Tibial nerve (tissue), 4 donors: ENCODE results near the gene UNCX. TPM values are rescaled to one million over a fixed set of nuclear protein-coding genes. Genes with fewer than 3 reads are reported as not detected.
"Not testable (repeated sequence)": the region's sequence is repeated elsewhere in the genome, so short reads cannot be mapped to it uniquely, and the experiment has no call there.

Experiments
- DNase-seq, 2 donors: peaks; one replicate each; pipeline ENCODE4 v3.0.0-alpha.2; 2019; ENCODE audit warnings: low spot score in 2 of 2
- H3K27ac ChIP-seq, 4 donors: fragments of 200-600 bp; sonication (generic) in 3 of 4; one replicate each; pipeline ENCODE4 v1.5.1; 2017 to 2019; ENCODE audit warnings: mild to moderate bottlenecking in 1 of 4
- H3K27me3 ChIP-seq, 2 donors: fragments of 200-600 bp; sonication (generic) in 1 of 2; one replicate each; pipeline versions ENCODE4 v1.5.1 to v1.6.0; 2017 to 2019
- H3K36me3 ChIP-seq, 3 donors: fragments of 200-600 bp; sonication (generic); one replicate each; pipeline ENCODE4 v1.5.1; 2018 to 2019
- H3K4me1 ChIP-seq, 4 donors: fragments of 200-600 bp; sonication (generic) in 3 of 4; one replicate each; pipeline ENCODE4 v1.5.1; 2017 to 2019
- H3K4me3 ChIP-seq, 4 donors: fragments of 200-600 bp; sonication (generic) in 3 of 4; one replicate each; pipeline ENCODE4 v1.5.1; 2017 to 2019; ENCODE audit warnings: mild to moderate bottlenecking in 1 of 4, moderate library complexity in 1 of 4
- H3K9me3 ChIP-seq, 4 donors: fragments of 200-600 bp; sonication (generic) in 3 of 4; one replicate each; pipeline ENCODE4 v1.5.1; 2017 to 2019
- EP300 ChIP-seq, 2 donors: sonication (generic); formaldehyde crosslinking; IDR thresholded peaks; one replicate each; pipeline ENCODE4 v1.6.1; 2017; ENCODE audit warnings: antibody characterized with exemption in 2 of 2, mild to moderate bottlenecking in 1 of 2
- POLR2A ChIP-seq, 2 donors: fragments of 450-650 bp; IDR thresholded peaks; one replicate each; pipeline ENCODE4 v1.6.1; 2017; ENCODE audit warnings: antibody characterized with exemption in 2 of 2, mild to moderate bottlenecking in 2 of 2, moderate library complexity in 2 of 2
- WGBS, 2 donors: methylation state at CpG; one replicate each; pipeline ENCODE4 v1.1.5; 2018; 5-methylcytosine and 5-hydroxymethylcytosine counted together
- total RNA-seq, 4 donors: library from RNA; depleted of rRNA; stranded (reverse); fragments of >200 nt; gene quantifications; one replicate each; pipeline ENCODE4 v1.1.0, GENCODE V29; 2016
- TF ChIP-seq, protein P1 (sequence below), 5 experiments: fragments of 200-600 bp in 3 of 5; fragments of 450-650 bp in 2 of 5; sonication (generic) in 3 of 5; IDR thresholded peaks; one replicate each; pipeline ENCODE4 v1.5.1; 2016 to 2019; ENCODE audit warnings: antibody characterized with exemption in 5 of 5, mild to moderate bottlenecking in 3 of 5, moderate library complexity in 2 of 5

The UNCX gene
- total RNA-seq, 4 donors from 2014 or later: not detected

DNA sequence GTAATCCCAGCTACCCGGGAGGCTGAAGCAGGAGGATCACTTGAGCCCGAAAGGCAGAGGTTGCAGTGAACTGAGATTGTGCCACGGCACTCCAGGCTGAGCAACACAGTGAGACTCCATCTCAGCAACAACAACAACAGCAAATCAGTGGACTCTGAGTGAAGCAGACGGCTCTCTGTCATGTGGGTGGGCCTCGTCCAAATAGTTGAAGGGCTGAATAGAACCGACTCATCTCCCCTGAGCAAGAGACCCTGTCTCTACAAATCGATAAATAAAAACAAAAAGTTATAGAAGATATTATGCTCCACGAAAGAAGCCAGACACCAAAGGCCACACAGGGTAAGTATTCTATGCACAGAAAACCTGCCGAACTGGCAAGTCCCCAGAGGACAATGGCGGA, 45.9 kb downstream of the UNCX start:
- WGBS, 2 donors: 89 to 92% methylated on average over 10 of the region's 10 CpGs
- H3K27ac ChIP-seq: no peak overlapping the region
- no peak overlapping the region for H3K4me3 ChIP-seq
- H3K9me3 ChIP-seq: peaks cover 0 to 5% (median 0%) of the 10 kb centered on the region in 4 donors
- H3K27me3 ChIP-seq: peaks cover 0 to 46% of the 10 kb centered on the region in 2 donors
- no peak for TF ChIP-seq EP300 (IDR thresholded peaks at IDR 0.05)
- TF ChIP-seq POLR2A (IDR thresholded peaks at IDR 0.05): no peak
- TF ChIP-seq, protein P1, sequence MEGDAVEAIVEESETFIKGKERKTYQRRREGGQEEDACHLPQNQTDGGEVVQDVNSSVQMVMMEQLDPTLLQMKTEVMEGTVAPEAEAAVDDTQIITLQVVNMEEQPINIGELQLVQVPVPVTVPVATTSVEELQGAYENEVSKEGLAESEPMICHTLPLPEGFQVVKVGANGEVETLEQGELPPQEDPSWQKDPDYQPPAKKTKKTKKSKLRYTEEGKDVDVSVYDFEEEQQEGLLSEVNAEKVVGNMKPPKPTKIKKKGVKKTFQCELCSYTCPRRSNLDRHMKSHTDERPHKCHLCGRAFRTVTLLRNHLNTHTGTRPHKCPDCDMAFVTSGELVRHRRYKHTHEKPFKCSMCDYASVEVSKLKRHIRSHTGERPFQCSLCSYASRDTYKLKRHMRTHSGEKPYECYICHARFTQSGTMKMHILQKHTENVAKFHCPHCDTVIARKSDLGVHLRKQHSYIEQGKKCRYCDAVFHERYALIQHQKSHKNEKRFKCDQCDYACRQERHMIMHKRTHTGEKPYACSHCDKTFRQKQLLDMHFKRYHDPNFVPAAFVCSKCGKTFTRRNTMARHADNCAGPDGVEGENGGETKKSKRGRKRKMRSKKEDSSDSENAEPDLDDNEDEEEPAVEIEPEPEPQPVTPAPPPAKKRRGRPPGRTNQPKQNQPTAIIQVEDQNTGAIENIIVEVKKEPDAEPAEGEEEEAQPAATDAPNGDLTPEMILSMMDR (IDR thresholded peaks at IDR 0.05): no peak
- H3K36me3 ChIP-seq: no peaks in the 10 kb centered on the region
- no peaks in the 10 kb centered on the region for H3K4me1 ChIP-seq
- DNase-seq: no peak

DNA sequence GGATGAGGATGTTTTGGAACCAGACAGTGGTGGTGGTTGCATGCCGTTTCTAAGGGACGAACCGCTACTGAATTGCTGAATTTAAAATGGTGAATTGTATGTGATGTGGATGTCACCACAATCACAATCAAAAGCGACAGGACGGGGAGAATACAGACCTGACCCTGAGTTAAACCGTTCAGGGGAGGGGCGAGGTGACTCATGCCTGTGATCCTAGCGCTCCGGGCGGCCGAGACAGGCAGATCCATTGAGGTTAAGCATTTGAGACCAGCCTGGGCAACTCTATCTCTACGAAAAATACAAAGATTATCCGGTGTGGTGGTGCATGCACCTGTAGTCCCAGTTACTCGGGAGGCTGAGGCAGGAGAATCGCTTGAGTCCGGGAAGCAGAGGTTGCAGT, 46.4 kb downstream of the UNCX start:
- DNase-seq: no peak
- Histone ChIP-seq H3K4me3 (no peak overlapping the region), H3K4me1 (no peaks in the 10 kb centered on the region), H3K27ac (no peak overlapping the region), H3K9me3 (peaks cover 0 to 5% (median 0%) of the 10 kb centered on the region in 4 donors), H3K27me3 (peaks cover 0 to 50% of the 10 kb centered on the region in 2 donors), H3K36me3 (no peaks in the 10 kb centered on the region)
- 83 to 88% methylated on average over 16 of the region's 16 CpGs for WGBS, 2 donors
- TF ChIP-seq POLR2A (IDR thresholded peaks at IDR 0.05) (no peak), EP300 (IDR thresholded peaks at IDR 0.05) (no peak)
- TF ChIP-seq, protein P1 (IDR thresholded peaks at IDR 0.05): no peak

- not testable (repeated sequence) for DNase-seq
These were observed 47.2 kb downstream of the UNCX start for GRCh38 chr7:1279895-1280294.

GRCh38 chr7:1281068-1281467, 48.4 kb downstream of the UNCX start:
- Histone ChIP-seq H3K4me3 (no peak overlapping the region), H3K9me3 (peaks cover 0 to 5% (median 0%) of the 10 kb centered on the region in 4 donors), H3K36me3 (no peaks in the 10 kb centered on the region), H3K27me3 (peaks cover 0 to 49% of the 10 kb centered on the region in 2 donors), H3K27ac (no peak overlapping the region), H3K4me1 (no peaks in the 10 kb centered on the region)
- 56 to 70% methylated on average over 13 of the region's 13 CpGs for WGBS, 2 donors
- TF ChIP-seq, protein P1 (IDR thresholded peaks at IDR 0.05): no peak
- TF ChIP-seq POLR2A (IDR thresholded peaks at IDR 0.05) (no peak), EP300 (IDR thresholded peaks at IDR 0.05) (no peak)
- DNase-seq: no peak

More at GRCh38 chr7:1279895-1280294, 47.2 kb downstream of the UNCX start:
- not testable (repeated sequence) for H3K4me1 ChIP-seq, H3K9me3 ChIP-seq, H3K4me3 ChIP-seq, H3K27ac ChIP-seq, H3K36me3 ChIP-seq
- peaks cover 0 to 50% of the 10 kb centered on the region in 2 donors for H3K27me3 ChIP-seq
- 59 to 62% methylated on average over 4 of the region's 4 CpGs for WGBS, 2 donors

GRCh38 chr7:1282679-1283078, 50.0 kb downstream of the UNCX start:
- no peaks in the 10 kb centered on the region for H3K36me3 ChIP-seq
- no peak for DNase-seq
- WGBS, 2 donors: 76 to 82% methylated on average over 5 of the region's 5 CpGs
- no peaks in the 10 kb centered on the region for H3K4me1 ChIP-seq
- peaks cover 0 to 36% of the 10 kb centered on the region in 2 donors for H3K27me3 ChIP-seq
- TF ChIP-seq, protein P1 (IDR thresholded peaks at IDR 0.05): no peak
- TF ChIP-seq POLR2A (IDR thresholded peaks at IDR 0.05) (no peak), EP300 (IDR thresholded peaks at IDR 0.05) (no peak)
- H3K9me3 ChIP-seq: no peaks in the 10 kb centered on the region
- no peak overlapping the region for H3K27ac ChIP-seq
- H3K4me3 ChIP-seq: no peak overlapping the region

DNA sequence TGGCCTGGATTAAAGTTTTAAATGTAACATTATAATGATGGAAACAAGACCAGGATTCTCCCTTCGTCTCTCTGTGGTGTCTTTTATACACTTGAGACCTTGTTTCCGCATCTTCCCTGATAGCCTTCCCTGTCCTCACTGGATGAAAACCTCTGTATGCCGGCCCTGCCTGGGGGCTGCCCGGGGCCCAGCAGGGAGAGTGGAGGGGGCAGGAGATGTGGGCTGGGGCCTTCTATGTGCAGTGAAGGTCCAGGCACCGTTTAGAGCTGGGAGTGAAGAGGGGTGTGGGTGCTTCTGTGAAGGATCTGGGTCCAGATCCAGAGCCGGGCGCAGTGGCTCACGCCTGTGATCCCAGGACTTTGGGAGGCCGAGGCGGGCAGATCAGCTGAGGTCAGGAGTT, 50.7 kb downstream of the UNCX start:
- Histone ChIP-seq H3K36me3 (no peaks in the 10 kb centered on the region), H3K4me1 (no peaks in the 10 kb centered on the region), H3K9me3 (no peaks in the 10 kb centered on the region), H3K27ac (no peak overlapping the region), H3K27me3 (peaks cover 0 to 42% of the 10 kb centered on the region in 2 donors), H3K4me3 (no peak overlapping the region)
- DNase-seq: no peak
- 62 to 81% methylated on average over 4 to 8 of the region's 10 CpGs for WGBS, 2 donors
- TF ChIP-seq, protein P1 (IDR thresholded peaks at IDR 0.05): no peak
